Measurements from ENCODE around the gene RAB11FIP4. TPM values are rescaled to one million over a fixed set of nuclear protein-coding genes. Genes with fewer than 3 reads are reported as not detected.

RAB11FIP4 gene
- total and polyA plus RNA-seq, 10 of the 15 experiments (the other 5 are each of a cell fraction or from before 2014, with no cell fraction given), result 1.4 to 27.0 (median 17.6) TPM

DNA sequence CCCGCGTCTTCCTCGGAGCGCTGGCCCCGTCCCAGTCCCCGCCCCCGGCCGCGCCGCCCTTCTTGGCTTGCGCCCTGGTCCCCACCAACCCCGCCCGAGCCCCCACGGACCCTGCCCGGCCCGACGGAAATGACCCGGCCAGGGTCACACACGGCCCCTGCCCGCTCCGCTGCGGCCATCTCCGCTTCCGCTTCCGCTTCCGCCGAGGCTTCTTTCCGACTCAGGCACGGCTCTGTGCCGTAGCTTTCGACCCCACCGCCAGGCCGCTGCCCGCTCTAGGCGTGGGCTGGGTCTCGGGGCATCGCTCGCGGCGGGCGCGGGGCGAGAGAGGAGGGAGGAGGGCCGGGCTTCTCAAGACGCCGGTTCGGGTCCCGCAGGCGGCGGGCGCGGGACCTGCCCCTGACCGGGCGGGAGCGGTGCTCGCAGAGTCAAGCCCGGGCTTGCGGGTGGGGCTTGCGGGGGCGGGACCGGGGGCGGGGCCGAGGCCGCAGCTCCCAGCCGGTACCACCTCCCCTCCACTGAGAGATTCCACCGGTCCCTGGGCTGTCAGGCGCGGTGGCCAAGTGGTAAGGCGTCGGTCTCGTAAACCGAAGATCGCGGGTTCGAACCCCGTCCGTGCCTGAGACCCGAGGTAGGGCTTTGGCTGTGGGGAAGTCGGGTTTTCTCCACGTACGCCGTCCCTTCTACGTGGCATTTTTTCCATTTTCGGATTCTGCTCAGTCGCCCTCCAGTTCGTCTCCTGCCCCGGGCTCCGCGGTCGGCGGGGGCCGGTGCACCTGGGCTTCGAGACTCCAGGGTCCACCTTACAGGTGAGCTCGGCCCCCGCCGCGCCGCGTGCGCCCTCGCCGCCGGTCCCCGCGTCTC is 158.3 kb downstream of the RAB11FIP4 start:
- ChIA-PET SMC1A (ENCODE audit: uncharacterized antibody, unreplicated experiment) (interaction anchor here (3.2 kb wide), 1 partner anchor 12 kb away, joined by 12 read pairs; no protein-coding TSS in a partner anchor), POLR2A (interaction anchor here (0.6 kb wide), 1 partner anchor 338 kb away, joined by 3 read pairs; no protein-coding TSS in a partner anchor), CTCF (interaction anchor here (1.0 to 1.2 kb wide), 3 partner anchors 10 to 12 kb away, joined by 3 read pairs; no protein-coding TSS in a partner anchor), RAD21 (ENCODE audit: unreplicated experiment) (interaction anchor here (0.5 to 1.3 kb wide), 5 partner anchors 9 to 199 kb away, joined by 4 to 5 read pairs (median 5); no protein-coding TSS in a partner anchor)
- WGBS (ENCODE audit: insufficient coverage, insufficient replicate concordance, low lambda C conversion rate, missing lambda C conversion rate), result 2% methylated on average over 71 of the region's 105 CpGs
- H4K20me1 ChIP-seq (ENCODE audit: control insufficient read depth, insufficient read depth), result peaks cover 3% of the 10 kb centered on the region; the same call in 1 of the 2 replicates
- FAIRE-seq (peak; percentile 89), DNase-seq (ENCODE audit: low read depth, low spot score) (peak; percentile 75), ATAC-seq (peak; percentile 89)
- H3K4me1 ChIP-seq (ENCODE audit: control insufficient read depth, insufficient read depth, low read length), result no peaks in the 10 kb centered on the region
- H3K27ac ChIP-seq (ENCODE audit: control insufficient read depth, insufficient read depth), result peak overlapping the region; percentile 78
- peak overlapping the region; percentile 69 for H3K9ac ChIP-seq (ENCODE audit: control insufficient read depth, insufficient read depth, low read length)
- H3K27me3 ChIP-seq (replicated peaks in 1 of 2; ENCODE audit: control insufficient read depth in 2 of 2, insufficient read depth in 2 of 2, low read length in 1 of 2), result peaks cover 0 to 2% of the 10 kb centered on the region in 2 experiments; a peak in 1 of 4 replicates
- peak overlapping the region; percentile 91 for H3K4me3 ChIP-seq
- H3K9me3 ChIP-seq (replicated peaks; ENCODE audit: control insufficient read depth, insufficient read depth, low read length), result no peaks in the 10 kb centered on the region; the same call in 2 of the 3 replicates
- H3K36me3 ChIP-seq (ENCODE audit: control insufficient read depth in 2 of 2, insufficient read depth in 2 of 2, low read length in 1 of 2), result no peaks in the 10 kb centered on the region
- intact Hi-C loops (cut with micrococcal nuclease; ENCODE audit: unreplicated experiment), result no loop called here
- H2AFZ ChIP-seq (ENCODE audit: control insufficient read depth, low read depth, low read length), result peak overlapping the region; percentile 95
- H3K4me2 ChIP-seq (ENCODE audit: control insufficient read depth, insufficient read depth), result peak overlapping the region; percentile 90
- BruUV-seq (replicated peaks), result no TSS peak
- in situ Hi-C loops (cut with MboI), result no loop called here
- no peaks in the 10 kb centered on the region for H3K79me2 ChIP-seq (ENCODE audit: control insufficient read depth, insufficient read depth, low read length)
- no peak for TF ChIP-seq SUPT20H (IDR thresholded peaks at IDR 0.05; ENCODE audit: borderline replicate concordance, control insufficient read depth, low read depth, low read length)
- no peak for TF ChIP-seq SMC3 (IDR thresholded peaks at IDR 0.05; ENCODE audit: borderline replicate concordance, low read length)
- TF ChIP-seq PBX3 (IDR thresholded peaks at IDR 0.05; ENCODE audit: insufficient replicate concordance, low read depth, low read length), result no peak
- TF ChIP-seq TCF3 (IDR thresholded peaks at IDR 0.05; ENCODE audit: borderline replicate concordance, insufficient read depth, low read depth, low read length), result 0 out of 2 replicates have a peak, but pooled peaks have one; percentile 63
- TF ChIP-seq ESRRA (IDR thresholded peaks at IDR 0.05; ENCODE audit: low read length), result no peak
- TF ChIP-seq RELB (IDR thresholded peaks at IDR 0.05; ENCODE audit: low read depth), result no peak
- no peak for TF ChIP-seq FOXK2 (IDR thresholded peaks at IDR 0.05)
- TF ChIP-seq MTA3 (IDR thresholded peaks at IDR 0.05; ENCODE audit: borderline replicate concordance, low read length), result no peak
- TF ChIP-seq SREBF1 (IDR thresholded peaks at IDR 0.05; ENCODE audit: low read length), result 0 out of 2 replicates have a peak, but pooled peaks have one; percentile 22
- TF ChIP-seq CUX1 (IDR thresholded peaks at IDR 0.05; ENCODE audit: insufficient replicate concordance, low read depth, low read length), result no peak
- TF ChIP-seq RELA (IDR thresholded peaks at IDR 0.05; ENCODE audit: borderline replicate concordance, partially characterized antibody), result peak; percentile 45
- TF ChIP-seq FOS (IDR thresholded peaks at IDR 0.05; ENCODE audit: borderline replicate concordance, extremely low read depth, insufficient read length), result no peak
- TF ChIP-seq ZNF24 (IDR thresholded peaks at IDR 0.05), result peak; percentile 99
- peak; percentile 73 for TF ChIP-seq RUNX3 (IDR thresholded peaks at IDR 0.05; ENCODE audit: low read length)
